ENCODE results near the gene GSG1L.

Gene GSG1L

GRCh38 chr16:27816561-27816960 lies 247.0 kb downstream of the GSG1L start:
- H3K4me3 ChIP-seq (ENCODE audit: low read depth, low read length): no peak overlapping the region
- no peak for DNase-seq (ENCODE audit: low read depth)

GRCh38 chr16:27813591-27813990 lies 249.9 kb downstream of the GSG1L start:
- H3K4me3 ChIP-seq (ENCODE audit: low read depth, low read length): no peak overlapping the region
- DNase-seq (ENCODE audit: low read depth): no peak

- DNase-seq (ENCODE audit: low read depth): no peak
Measured at GRCh38 chr16:27811881-27812280, 251.6 kb downstream of the GSG1L start.

GRCh38 chr16:27806986-27807385 lies 256.5 kb downstream of the GSG1L start:
- H3K4me3 ChIP-seq (ENCODE audit: low read depth, low read length): no peak overlapping the region
- no peak for DNase-seq (ENCODE audit: low read depth)

More at GRCh38 chr16:27811881-27812280, 251.6 kb downstream of the GSG1L start:
- no peak overlapping the region for H3K4me3 ChIP-seq (ENCODE audit: low read depth, low read length)

- DNase-seq (ENCODE audit: low read depth): no peak
- H3K4me3 ChIP-seq (ENCODE audit: low read depth, low read length): no peak overlapping the region
Measured at GRCh38 chr16:27806388-27806787, 257.1 kb downstream of the GSG1L start.

- no peak overlapping the region for H3K4me3 ChIP-seq (ENCODE audit: low read depth, low read length)
Measured at GRCh38 chr16:27805828-27806351, 257.6 kb downstream of the GSG1L start.

GRCh38 chr16:27803775-27804549 lies 259.6 kb downstream of the GSG1L start:
- no peak overlapping the region for H3K4me3 ChIP-seq (ENCODE audit: low read depth, low read length)
- no peak for DNase-seq (ENCODE audit: low read depth)

More at GRCh38 chr16:27805828-27806351, 257.6 kb downstream of the GSG1L start:
- DNase-seq (ENCODE audit: low read depth): no peak

GRCh38 chr16:27802664-27803439 lies 260.7 kb downstream of the GSG1L start:
- DNase-seq (ENCODE audit: low read depth): no peak
- no peak overlapping the region for H3K4me3 ChIP-seq (ENCODE audit: low read depth, low read length)

- no peak for DNase-seq (ENCODE audit: low read depth)
Measured at GRCh38 chr16:27801289-27801945, 262.1 kb downstream of the GSG1L start.

GRCh38 chr16:27800817-27801216 lies 262.7 kb downstream of the GSG1L start:
- H3K4me3 ChIP-seq (ENCODE audit: low read depth, low read length): no peak overlapping the region
- no peak for DNase-seq (ENCODE audit: low read depth)

More at GRCh38 chr16:27801289-27801945, 262.1 kb downstream of the GSG1L start:
- no peak overlapping the region for H3K4me3 ChIP-seq (ENCODE audit: low read depth, low read length)

- H3K4me3 ChIP-seq (ENCODE audit: low read depth, low read length): no peak overlapping the region
- DNase-seq (ENCODE audit: low read depth): no peak
Measured at GRCh38 chr16:27799896-27800295, 263.6 kb downstream of the GSG1L start.

GRCh38 chr16:27798241-27798640 lies 265.3 kb downstream of the GSG1L start:
- H3K4me3 ChIP-seq (ENCODE audit: low read depth, low read length): no peak overlapping the region
- DNase-seq (ENCODE audit: low read depth): no peak

- DNase-seq (ENCODE audit: low read depth): no peak
- no peak overlapping the region for H3K4me3 ChIP-seq (ENCODE audit: low read depth, low read length)
Measured at GRCh38 chr16:27795992-27796614, 267.4 kb downstream of the GSG1L start.

- no peak for DNase-seq (ENCODE audit: low read depth)
- no peak overlapping the region for H3K4me3 ChIP-seq (ENCODE audit: low read depth, low read length)
Measured at GRCh38 chr16:27793249-27793622, 270.3 kb downstream of the GSG1L start.

GRCh38 chr16:27792486-27793248 lies 270.8 kb downstream of the GSG1L start:
- no peak overlapping the region for H3K4me3 ChIP-seq (ENCODE audit: low read depth, low read length)
- DNase-seq (ENCODE audit: low read depth): no peak

- no peak overlapping the region for H3K4me3 ChIP-seq (ENCODE audit: low read depth, low read length)
- DNase-seq (ENCODE audit: low read depth): no peak
Measured at GRCh38 chr16:27791404-27791719, 272.2 kb downstream of the GSG1L start.

- no peak for DNase-seq (ENCODE audit: low read depth)
- H3K4me3 ChIP-seq (ENCODE audit: low read depth, low read length): no peak overlapping the region
Measured at GRCh38 chr16:27790546-27791403, 272.7 kb downstream of the GSG1L start.

GRCh38 chr16:27789595-27790241 lies 273.8 kb downstream of the GSG1L start:
- no peak for DNase-seq (ENCODE audit: low read depth)
- H3K4me3 ChIP-seq (ENCODE audit: low read depth, low read length): no peak overlapping the region
